GM12801 (cell line): ENCODE results near the gene MSI2.

Source experiments
- CTCF ChIP-seq: IDR thresholded peaks from one replicate; pipeline ENCODE4 v1.5.1; 2011; ENCODE audit warnings: control low read depth; ENCODE audit not compliant: insufficient read length; ENCODE audit errors: extremely low read depth

The MSI2 gene

GRCh38 chr17:57264776-57265175 lies 8.5 kb downstream of the MSI2 start:
- TF ChIP-seq CTCF: no peak

DNA sequence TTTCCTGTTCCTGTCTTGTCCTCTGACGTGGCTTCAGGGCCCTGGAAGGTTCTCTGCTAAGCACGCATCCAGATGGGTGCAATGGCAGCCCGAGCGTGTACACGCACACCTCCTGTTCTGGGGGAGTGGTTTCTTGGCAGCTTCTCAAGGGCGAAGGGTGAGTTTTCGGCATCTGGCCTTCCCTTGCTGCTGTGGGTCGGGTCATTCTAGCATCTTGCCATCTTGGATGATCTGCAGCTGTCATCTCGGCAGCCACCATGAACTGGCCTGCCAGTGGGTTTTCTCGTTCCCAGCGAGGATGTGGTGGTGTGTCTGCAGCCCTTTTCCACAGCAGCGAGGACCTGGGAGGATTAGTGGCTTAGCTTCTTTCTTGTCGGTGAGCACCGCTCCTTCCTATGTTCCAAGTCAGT lies 10.6 kb downstream of the MSI2 start:
- TF ChIP-seq CTCF: no peak

GRCh38 chr17:57268181-57268580 lies 11.9 kb downstream of the MSI2 start:
- TF ChIP-seq CTCF: no peak

DNA sequence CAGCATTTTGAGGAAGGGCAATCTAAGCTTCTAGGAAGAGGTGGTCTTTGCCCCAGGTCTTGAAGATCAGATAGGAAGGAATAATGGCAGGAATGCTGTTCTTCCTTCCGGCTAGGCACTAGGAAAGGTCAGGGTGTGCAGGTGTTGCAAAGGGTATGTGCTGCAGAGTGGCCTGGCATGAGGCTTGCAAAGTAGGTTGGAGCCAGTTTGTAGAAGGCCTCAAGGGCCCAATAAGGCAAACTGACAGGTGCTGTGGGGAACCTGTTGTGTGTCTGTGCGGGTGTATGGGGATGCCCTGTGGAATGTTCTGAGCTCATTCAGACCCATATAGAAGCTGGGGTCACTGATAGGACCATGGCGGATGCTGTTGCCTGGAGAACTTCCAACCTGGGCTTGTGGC lies 12.7 kb downstream of the MSI2 start:
- no peak for TF ChIP-seq CTCF

GRCh38 chr17:57269598-57270255 lies 13.4 kb downstream of the MSI2 start:
- TF ChIP-seq CTCF: no peak

GRCh38 chr17:57270801-57271245 lies 14.5 kb downstream of the MSI2 start:
- TF ChIP-seq CTCF: no peak

- TF ChIP-seq CTCF: no peak
These were observed 15.5 kb downstream of the MSI2 start for GRCh38 chr17:57271821-57272220.
